SU-DHL-6 (cell line): ENCODE data around the gene CHMP4B.
A peak's percentile ranks its signal among the peaks of the same experiment; 100 is the strongest.

Source experiments
- H2AFZ ChIP-seq: fragments of 200-600 bp; sonication (generic); 2 replicates; pipeline ENCODE4 v1.6.1; 2014; ENCODE audit warnings: low read depth, mild to moderate bottlenecking, moderate library complexity, mixed read lengths, antibody characterized with exemption, low read length; ENCODE audit not compliant: severe bottlenecking
- H3F3A ChIP-seq: fragments of 200-600 bp; shearing (Covaris generic); 2 replicates; pipeline ENCODE4 v1.6.0; 2016; ENCODE audit warnings: antibody characterized with exemption, mild to moderate bottlenecking; ENCODE audit not compliant: insufficient read depth
- H3K27ac ChIP-seq: fragments of 200-600 bp; sonication (generic); 2 replicates; pipeline ENCODE4 v1.5.1; 2016; ENCODE audit warnings: low read depth, mild to moderate bottlenecking, low read length, moderate library complexity, mixed read lengths
- H3K27me3 ChIP-seq: fragments of 200-600 bp; sonication (generic), shearing (Covaris generic); 2 replicates; pipeline ENCODE4 v1.6.0; 2014; ENCODE audit warnings: mild to moderate bottlenecking, low read length
- H3K36me3 ChIP-seq: fragments of 200-600 bp; sonication (generic); 2 replicates; pipeline ENCODE4 v1.6.1; 2014; ENCODE audit warnings: mild to moderate bottlenecking, low read length, mixed read lengths
- H3K4me2 ChIP-seq: fragments of 300-600, 200-600 bp; shearing (Covaris generic), sonication (generic); 2 replicates; pipeline ENCODE4 v1.6.0; 2014; ENCODE audit warnings: low read length, low read depth, mild to moderate bottlenecking; ENCODE audit not compliant: poor library complexity, severe bottlenecking
- H3K4me3 ChIP-seq: fragments of 200-600 bp; sonication (generic); 2 replicates; pipeline ENCODE4 v1.5.1; 2014; ENCODE audit warnings: antibody characterized with exemption, low read length, mild to moderate bottlenecking, mixed read lengths; ENCODE audit not compliant: insufficient read depth, poor library complexity, severe bottlenecking
- H3K79me2 ChIP-seq: fragments of 200-600 bp; sonication (generic); 2 replicates; pipeline ENCODE4 v1.6.1; 2014; ENCODE audit warnings: mild to moderate bottlenecking, low read length, moderate library complexity; ENCODE audit not compliant: insufficient read depth
- H3K9ac ChIP-seq: fragments of 200-600 bp; sonication (generic); 2 replicates; pipeline ENCODE4 v1.7.0; 2014; ENCODE audit warnings: mild to moderate bottlenecking, low read length
- H3K9me2 ChIP-seq: fragments of 200-600 bp; sonication (generic); replicated peaks from 2 replicates; pipeline ENCODE4 v1.6.1; 2014; ENCODE audit warnings: low read length; ENCODE audit not compliant: insufficient read depth
- H3K9me3 ChIP-seq: fragments of 200-600 bp; sonication (generic); 2 replicates; pipeline ENCODE4 v1.6.1; 2014; ENCODE audit warnings: low read length, mixed read lengths; ENCODE audit not compliant: insufficient read depth
- H4K20me1 ChIP-seq: fragments of 200-600 bp; sonication (generic); 2 replicates; pipeline ENCODE4 v1.6.1; 2014; ENCODE audit warnings: low read depth, mild to moderate bottlenecking, antibody characterized with exemption, low read length, moderate library complexity, mixed read lengths
- EZH2phosphoT487 ChIP-seq: fragments of 200-600 bp; sonication (generic), shearing (Covaris generic); conservative IDR thresholded peaks from 2 replicates; pipeline ENCODE4 v1.6.1; 2018; ENCODE audit warnings: mild to moderate bottlenecking, antibody characterized with exemption, low read length, moderate library complexity, mixed read lengths
- TF ChIP-seq, protein P1 (sequence below): fragments of 200-600 bp; sonication (generic); IDR thresholded peaks from one replicate; pipeline ENCODE4 v1.5.1; 2017; ENCODE audit warnings: antibody characterized with exemption, mild to moderate bottlenecking, low read length, moderate library complexity; ENCODE audit not compliant: insufficient read depth, poor library complexity, severe bottlenecking

Gene CHMP4B

GRCh38 chr20:33781133-33781532, 30.0 kb upstream of the CHMP4B start:
- peak overlapping the region; percentile 99 for H3K27ac ChIP-seq
- no peaks in the 10 kb centered on the region for H3K9me3 ChIP-seq
- no peaks in the 10 kb centered on the region for H3K36me3 ChIP-seq
- peak overlapping the region; percentile 36 for H3K9ac ChIP-seq
- no peaks in the 10 kb centered on the region for H3K9me2 ChIP-seq
- no peaks in the 10 kb centered on the region for H3K79me2 ChIP-seq
- TF ChIP-seq EZH2phosphoT487, result no peak
- TF ChIP-seq, protein P1, sequence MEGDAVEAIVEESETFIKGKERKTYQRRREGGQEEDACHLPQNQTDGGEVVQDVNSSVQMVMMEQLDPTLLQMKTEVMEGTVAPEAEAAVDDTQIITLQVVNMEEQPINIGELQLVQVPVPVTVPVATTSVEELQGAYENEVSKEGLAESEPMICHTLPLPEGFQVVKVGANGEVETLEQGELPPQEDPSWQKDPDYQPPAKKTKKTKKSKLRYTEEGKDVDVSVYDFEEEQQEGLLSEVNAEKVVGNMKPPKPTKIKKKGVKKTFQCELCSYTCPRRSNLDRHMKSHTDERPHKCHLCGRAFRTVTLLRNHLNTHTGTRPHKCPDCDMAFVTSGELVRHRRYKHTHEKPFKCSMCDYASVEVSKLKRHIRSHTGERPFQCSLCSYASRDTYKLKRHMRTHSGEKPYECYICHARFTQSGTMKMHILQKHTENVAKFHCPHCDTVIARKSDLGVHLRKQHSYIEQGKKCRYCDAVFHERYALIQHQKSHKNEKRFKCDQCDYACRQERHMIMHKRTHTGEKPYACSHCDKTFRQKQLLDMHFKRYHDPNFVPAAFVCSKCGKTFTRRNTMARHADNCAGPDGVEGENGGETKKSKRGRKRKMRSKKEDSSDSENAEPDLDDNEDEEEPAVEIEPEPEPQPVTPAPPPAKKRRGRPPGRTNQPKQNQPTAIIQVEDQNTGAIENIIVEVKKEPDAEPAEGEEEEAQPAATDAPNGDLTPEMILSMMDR, result no peak
- no peaks in the 10 kb centered on the region for H4K20me1 ChIP-seq
- no peaks in the 10 kb centered on the region for H3K27me3 ChIP-seq
- no peak overlapping the region for H3K4me3 ChIP-seq
- H3F3A ChIP-seq, result peaks cover 71% of the 10 kb centered on the region
- H2AFZ ChIP-seq, result no peak overlapping the region
- peak overlapping the region; percentile 18 for H3K4me2 ChIP-seq

- no peaks in the 10 kb centered on the region for H4K20me1 ChIP-seq
- H2AFZ ChIP-seq, result no peak overlapping the region
- H3K79me2 ChIP-seq, result no peaks in the 10 kb centered on the region
Measured at GRCh38 chr20:33781945-33782344, 29.2 kb upstream of the CHMP4B start.

GRCh38 chr20:33783256-33783655, 27.9 kb upstream of the CHMP4B start:
- H2AFZ ChIP-seq, result peak overlapping the region; percentile 27
- no peaks in the 10 kb centered on the region for H4K20me1 ChIP-seq
- no peak overlapping the region for H3K4me3 ChIP-seq
- no peaks in the 10 kb centered on the region for H3K9me3 ChIP-seq
- no peaks in the 10 kb centered on the region for H3K9me2 ChIP-seq
- H3K27ac ChIP-seq, result peak overlapping the region; percentile 99
- H3F3A ChIP-seq, result peaks cover 66% of the 10 kb centered on the region
- peak overlapping the region; percentile 61 for H3K4me2 ChIP-seq
- no peaks in the 10 kb centered on the region for H3K36me3 ChIP-seq
- peak overlapping the region; percentile 46 for H3K9ac ChIP-seq
- H3K27me3 ChIP-seq, result no peaks in the 10 kb centered on the region
- TF ChIP-seq, protein P1, result no peak
- TF ChIP-seq EZH2phosphoT487, result no peak
- no peaks in the 10 kb centered on the region for H3K79me2 ChIP-seq

More at GRCh38 chr20:33781945-33782344, 29.2 kb upstream of the CHMP4B start:
- Histone ChIP-seq H3K27ac (peak overlapping the region; percentile 99), H3F3A (peaks cover 75% of the 10 kb centered on the region), H3K9me2 (no peaks in the 10 kb centered on the region), H3K36me3 (no peaks in the 10 kb centered on the region), H3K4me2 (no peak overlapping the region), H3K4me3 (no peak overlapping the region), H3K9ac (peak overlapping the region; percentile 36; the same call in 1 of the 2 replicates), H3K27me3 (no peaks in the 10 kb centered on the region), H3K9me3 (no peaks in the 10 kb centered on the region)
- TF ChIP-seq EZH2phosphoT487, result no peak
- TF ChIP-seq, protein P1, result no peak
